GM10266 (cell line): ENCODE data around the gene DACT2.

Experiments
- DNase-seq: peaks from one replicate; pipeline ENCODE4 v3.0.0; 2012; ENCODE audit errors: extremely low spot score
- CTCF ChIP-seq: IDR thresholded peaks from 2 replicates; pipeline ENCODE4 v1.5.1; 2012; ENCODE audit warnings: mild to moderate bottlenecking, low read depth; ENCODE audit not compliant: control insufficient read depth, insufficient read depth; ENCODE audit errors: missing control alignments

Gene DACT2

GRCh38 chr6:168347615-168348014 lies 28.0 kb upstream of the DACT2 start:
- DNase-seq: no peak
- TF ChIP-seq CTCF: no peak

- TF ChIP-seq CTCF: no peak
- DNase-seq: no peak
Measured at GRCh38 chr6:168347053-168347452, 27.5 kb upstream of the DACT2 start.

GRCh38 chr6:168345896-168346754 lies 26.5 kb upstream of the DACT2 start:
- TF ChIP-seq CTCF: no peak
- no peak for DNase-seq

- TF ChIP-seq CTCF: no peak
- DNase-seq: no peak
Measured at GRCh38 chr6:168345266-168345665, 25.7 kb upstream of the DACT2 start.

- no peak for TF ChIP-seq CTCF
- no peak for DNase-seq
Measured at GRCh38 chr6:168344338-168344737, 24.8 kb upstream of the DACT2 start.

- DNase-seq: no peak
- TF ChIP-seq CTCF: no peak
Measured at GRCh38 chr6:168343239-168344150, 23.9 kb upstream of the DACT2 start.

GRCh38 chr6:168342636-168343035 lies 23.1 kb upstream of the DACT2 start:
- DNase-seq: no peak
- TF ChIP-seq CTCF: no peak
